ENCODE measurements around the gene CPLX1. TPM values are rescaled to one million over a fixed set of nuclear protein-coding genes. Genes with fewer than 3 reads are reported as not detected.

CPLX1 gene
- polyA plus RNA-seq (ENCODE audit: insufficient read length in 3 of 3) = 1 to 10 TPM in 2 of 3 donors, under 1 TPM in 1; 1.00 to 1.4 (median 1.3) TPM

DNA sequence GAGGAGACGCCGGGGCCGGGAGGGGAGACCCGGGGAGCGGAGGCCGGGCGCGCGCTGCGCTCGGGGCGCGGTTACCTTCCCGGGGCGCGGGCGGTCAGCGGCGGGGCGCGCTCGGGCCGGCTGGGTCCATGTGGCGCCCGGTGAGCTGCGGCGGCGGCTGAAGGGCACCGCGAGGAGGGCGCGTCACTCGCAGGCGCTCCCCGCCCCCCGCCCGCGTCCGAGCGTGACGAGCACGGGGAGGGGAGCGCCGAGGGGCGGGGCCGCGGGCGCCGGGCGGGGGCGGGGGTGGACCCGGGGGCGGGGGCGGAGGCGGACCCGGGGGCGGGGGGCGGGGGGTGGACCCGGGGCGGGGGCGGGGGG lies at the start of gene CPLX1:
Gene CPLX1, minus strand, starts transcription at position 159 of the 360 bp plus-strand sequence. CDS start 1,607 bp downstream, outside the sequence.
- DNase-seq (ENCODE audit: low read depth in 3 of 3, low spot score in 2 of 3) = no peak

- no peak for DNase-seq (ENCODE audit: low read depth in 3 of 3, low spot score in 2 of 3)
Observed at GRCh38 chr4:874971-875817, 49.3 kb upstream of the CPLX1 start.

GRCh38 chr4:874056-874455 lies 48.1 kb upstream of the CPLX1 start:
- DNase-seq (ENCODE audit: low read depth in 3 of 3, low spot score in 2 of 3) = no peak

GRCh38 chr4:872241-872981 lies 46.5 kb upstream of the CPLX1 start:
- DNase-seq (ENCODE audit: low read depth in 3 of 3, low spot score in 2 of 3) = no peak

DNA sequence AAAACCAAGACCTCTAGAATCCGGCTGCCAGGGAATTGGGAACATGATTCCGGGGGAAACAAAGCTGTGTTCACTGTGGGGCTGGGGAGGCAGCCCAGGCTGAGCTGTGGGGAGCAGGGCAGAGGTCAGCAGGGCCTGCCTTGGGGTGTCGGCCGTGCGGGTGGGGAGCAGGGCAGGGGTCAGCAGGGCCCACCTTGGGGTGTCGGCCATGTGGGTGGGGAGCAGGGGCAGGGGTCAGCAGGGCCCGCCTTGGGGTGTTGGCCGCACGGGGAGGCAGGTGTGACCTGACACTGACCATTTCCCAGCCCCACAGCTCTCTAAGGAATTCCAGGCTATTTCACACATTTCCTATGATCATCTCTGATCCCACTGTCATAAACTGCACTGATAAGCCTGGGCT lies 45.6 kb upstream of the CPLX1 start:
- no peak for DNase-seq (ENCODE audit: low read depth in 3 of 3, low spot score in 2 of 3)

GRCh38 chr4:870951-871350 lies 45.0 kb upstream of the CPLX1 start:
- no peak for DNase-seq (ENCODE audit: low read depth in 3 of 3, low spot score in 2 of 3)

- no peak for DNase-seq (ENCODE audit: low read depth in 3 of 3, low spot score in 2 of 3)
Observed at GRCh38 chr4:869776-870175, 43.8 kb upstream of the CPLX1 start.

- DNase-seq (ENCODE audit: low read depth in 3 of 3, low spot score in 2 of 3) = no peak
Observed at GRCh38 chr4:868421-868820, 42.5 kb upstream of the CPLX1 start.

DNA sequence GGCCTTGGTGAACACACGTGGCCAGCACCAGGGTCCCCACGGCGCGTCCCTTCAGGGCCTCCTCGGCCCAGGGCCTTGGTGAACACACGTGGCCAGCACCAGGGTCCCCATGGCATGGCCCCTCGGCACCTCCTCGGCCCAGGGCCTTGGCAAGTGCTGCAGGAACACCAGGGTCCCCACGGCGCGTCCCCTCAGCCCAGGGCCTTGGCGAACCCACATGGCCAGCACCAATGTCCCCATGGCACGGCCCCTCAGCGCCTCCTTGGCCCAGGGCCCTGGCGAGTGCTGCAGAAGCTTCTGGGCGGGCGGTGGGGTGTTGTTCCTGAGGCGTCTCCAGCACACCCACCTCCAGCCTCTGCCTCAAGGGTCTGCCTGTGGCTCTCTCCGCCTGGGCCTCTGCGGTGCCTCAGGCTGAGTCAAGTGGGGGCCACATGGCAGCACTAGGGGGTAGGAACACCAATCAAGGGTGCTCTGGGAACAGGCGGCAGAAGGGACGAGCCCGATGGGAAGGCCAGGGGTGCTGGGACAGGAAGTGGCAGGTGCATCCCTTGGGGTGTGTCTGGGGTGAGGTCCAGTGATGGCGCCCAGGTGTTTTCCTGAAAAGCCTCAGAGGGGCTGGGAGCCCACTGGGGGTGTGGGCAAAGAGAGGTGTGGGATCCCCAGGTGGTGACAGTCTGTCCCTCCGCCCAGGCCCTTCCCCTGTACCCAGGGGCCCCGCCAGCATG lies 41.8 kb upstream of the CPLX1 start:
- no peak for DNase-seq (ENCODE audit: low read depth in 3 of 3, low spot score in 2 of 3)

DNA sequence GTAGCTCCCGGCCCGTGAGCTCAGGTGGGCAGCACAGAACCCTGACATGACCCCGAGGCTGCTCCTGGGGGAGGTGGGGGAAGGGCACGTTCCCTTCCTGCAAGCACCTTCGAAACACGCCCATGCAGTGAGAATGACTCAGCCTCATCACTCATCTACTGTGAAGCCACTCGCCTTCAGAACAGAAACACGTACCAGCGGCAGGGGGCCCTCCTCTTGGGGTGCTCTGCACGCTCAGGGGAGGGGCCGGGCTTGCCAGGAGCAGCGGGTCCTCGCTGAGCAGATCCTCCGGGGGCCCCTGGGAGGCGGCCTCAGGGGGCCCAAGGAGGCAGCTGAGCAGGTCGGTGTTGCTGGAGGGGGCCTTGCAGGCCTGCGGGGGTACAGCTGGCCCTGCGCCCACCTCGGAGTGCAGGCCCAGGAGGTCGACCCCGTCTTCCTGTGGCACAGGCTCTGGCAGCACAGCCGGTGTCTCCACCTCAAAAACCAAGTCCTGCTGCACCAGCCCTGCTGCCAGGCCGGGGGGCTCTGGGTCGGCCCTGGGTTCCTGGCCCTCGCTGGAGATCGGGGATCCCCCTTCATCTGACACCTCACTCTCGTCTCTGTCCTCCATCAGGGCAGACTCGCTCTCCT lies 40.9 kb upstream of the CPLX1 start:
- DNase-seq (ENCODE audit: low read depth in 3 of 3, low spot score in 2 of 3) = no peak

DNA sequence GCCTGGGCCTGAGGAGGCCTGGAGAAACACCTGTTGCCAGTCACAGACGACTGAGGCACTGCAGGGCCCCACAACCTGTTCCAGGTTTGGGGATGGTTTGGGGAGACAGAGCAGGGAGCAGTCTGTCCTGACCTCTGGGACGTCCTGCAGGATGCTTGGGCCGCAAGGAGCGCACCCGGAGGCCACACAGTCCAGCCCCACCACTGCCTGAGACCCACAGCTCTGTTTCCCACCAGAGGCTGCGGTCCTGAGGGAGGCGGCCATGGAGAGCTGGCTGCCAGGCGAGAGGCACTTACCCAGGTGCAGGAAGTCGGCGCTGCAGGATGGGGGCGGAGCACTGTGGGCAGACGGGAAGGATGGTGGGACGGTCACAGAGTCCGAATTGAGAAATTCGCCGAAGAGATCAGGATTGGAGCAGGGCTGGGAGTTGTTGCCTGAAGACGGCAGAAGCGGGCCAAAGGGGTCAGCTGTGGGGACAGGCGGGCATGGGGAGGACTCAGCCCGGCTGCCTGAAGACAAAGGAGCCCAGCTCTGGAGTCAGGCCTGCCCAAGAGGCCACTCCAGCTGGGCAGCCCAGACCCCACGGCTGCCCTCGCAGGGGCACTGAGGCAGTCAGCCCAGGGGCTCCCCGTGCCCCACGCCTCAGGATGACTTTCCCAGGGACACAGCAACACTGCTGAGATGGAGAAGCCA lies 40.3 kb upstream of the CPLX1 start:
- DNase-seq (ENCODE audit: low read depth in 3 of 3, low spot score in 2 of 3) = no peak

GRCh38 chr4:865572-865971 lies 39.6 kb upstream of the CPLX1 start:
- no peak for DNase-seq (ENCODE audit: low read depth in 3 of 3, low spot score in 2 of 3)

GRCh38 chr4:865121-865465 lies 39.2 kb upstream of the CPLX1 start:
- DNase-seq (ENCODE audit: low read depth in 3 of 3, low spot score in 2 of 3) = no peak

- no peak for DNase-seq (ENCODE audit: low read depth in 3 of 3, low spot score in 2 of 3)
Observed at GRCh38 chr4:864456-865120, 38.7 kb upstream of the CPLX1 start.

DNA sequence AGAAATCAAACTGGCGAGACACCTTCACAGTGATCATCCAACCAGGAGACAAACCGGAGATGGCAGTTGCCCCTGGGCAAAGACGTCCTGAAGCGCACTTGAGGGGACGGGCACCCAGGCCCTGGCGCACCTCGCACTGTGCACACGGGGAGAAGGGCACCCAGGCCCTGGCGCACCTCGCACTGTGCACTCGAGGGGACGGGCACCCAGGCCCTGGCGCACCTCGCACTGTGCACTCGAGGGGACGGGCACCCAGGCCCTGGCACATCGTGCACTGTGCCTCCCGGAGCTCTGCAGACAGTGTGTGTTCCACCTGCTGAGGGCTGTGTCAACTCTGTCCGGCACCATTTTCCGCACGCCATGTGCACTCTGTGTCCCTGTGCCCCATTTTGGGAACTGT lies 34.6 kb upstream of the CPLX1 start:
- DNase-seq (ENCODE audit: low read depth in 3 of 3, low spot score in 2 of 3) = no peak

GRCh38 chr4:859496-859895 lies 33.6 kb upstream of the CPLX1 start:
- no peak for DNase-seq (ENCODE audit: low read depth in 3 of 3, low spot score in 2 of 3)

DNA sequence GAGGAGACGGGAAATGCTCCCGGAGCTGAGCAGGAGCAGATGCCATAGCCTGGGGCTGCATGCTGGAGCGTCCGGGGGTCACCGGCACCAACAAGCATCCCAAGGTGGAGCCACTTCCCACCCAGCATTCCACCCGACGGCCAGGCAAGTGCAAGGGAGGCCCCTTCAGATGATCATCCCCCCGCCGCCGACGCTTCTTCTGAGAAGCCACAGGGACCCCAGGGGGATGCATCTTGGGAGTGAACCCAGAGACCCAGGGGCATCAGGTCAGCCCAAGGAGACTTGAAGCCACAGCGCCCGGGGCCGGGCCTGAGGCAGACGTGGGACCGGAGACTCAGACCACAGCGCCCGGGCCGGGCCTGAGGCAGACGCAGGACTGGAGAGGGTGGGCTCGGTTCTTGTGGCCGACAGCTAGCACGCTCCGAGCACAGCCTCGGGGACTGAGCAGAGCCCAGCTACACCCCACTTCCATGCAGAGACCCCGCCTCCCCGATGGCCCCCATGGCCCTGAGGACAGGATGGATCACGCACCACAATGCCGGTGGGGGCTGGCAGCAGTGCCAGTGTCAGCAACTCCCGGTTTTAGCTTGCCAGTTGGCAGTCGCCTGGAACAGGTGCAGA lies 33.0 kb upstream of the CPLX1 start:
- DNase-seq (ENCODE audit: low read depth in 3 of 3, low spot score in 2 of 3) = no peak

- DNase-seq (ENCODE audit: low read depth in 3 of 3, low spot score in 2 of 3) = peak in 1 of 3 donors; percentile 1
Observed at GRCh38 chr4:858041-858481, 32.1 kb upstream of the CPLX1 start.

DNA sequence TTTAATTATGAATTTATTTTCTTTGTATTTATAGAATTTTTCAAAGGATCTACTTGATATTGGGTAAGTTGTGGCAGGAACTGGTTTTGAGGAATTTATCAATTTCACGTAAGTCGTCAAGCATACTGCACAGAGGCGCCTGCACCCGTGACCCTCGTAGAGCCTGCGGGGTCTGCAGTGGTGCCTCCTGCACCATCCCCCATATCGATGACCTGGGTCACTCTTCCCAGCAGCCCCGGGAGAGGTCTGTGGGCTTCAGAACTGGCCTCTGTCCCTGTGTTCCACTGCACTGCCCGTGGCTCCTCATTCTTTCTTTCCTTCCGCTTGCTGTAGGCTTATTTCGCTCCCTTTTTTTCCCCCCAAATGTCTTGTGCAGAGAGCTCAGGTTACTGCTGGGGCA lies 31.5 kb upstream of the CPLX1 start:
- no peak for DNase-seq (ENCODE audit: low read depth in 3 of 3, low spot score in 2 of 3)

Data from right renal cortex interstitium (tissue), 3 donors.